AG10803 (cell line): ENCODE results near the gene CLSTN2.

Source experiments
- DNase-seq: peaks from one replicate; pipeline ENCODE4 v3.0.0; 2010; ENCODE audit warnings: low read depth
- H3K4me3 ChIP-seq: 2 replicates; pipeline ENCODE4 v1.5.1; 2011; ENCODE audit warnings: mild to moderate bottlenecking, low read length, control low read depth
- TF ChIP-seq, protein P1 (sequence below): conservative IDR thresholded peaks from 2 replicates; pipeline ENCODE4 v1.5.1; 2011; ENCODE audit warnings: mild to moderate bottlenecking, low read length, control low read depth, inconsistent platforms

CLSTN2 gene

DNA sequence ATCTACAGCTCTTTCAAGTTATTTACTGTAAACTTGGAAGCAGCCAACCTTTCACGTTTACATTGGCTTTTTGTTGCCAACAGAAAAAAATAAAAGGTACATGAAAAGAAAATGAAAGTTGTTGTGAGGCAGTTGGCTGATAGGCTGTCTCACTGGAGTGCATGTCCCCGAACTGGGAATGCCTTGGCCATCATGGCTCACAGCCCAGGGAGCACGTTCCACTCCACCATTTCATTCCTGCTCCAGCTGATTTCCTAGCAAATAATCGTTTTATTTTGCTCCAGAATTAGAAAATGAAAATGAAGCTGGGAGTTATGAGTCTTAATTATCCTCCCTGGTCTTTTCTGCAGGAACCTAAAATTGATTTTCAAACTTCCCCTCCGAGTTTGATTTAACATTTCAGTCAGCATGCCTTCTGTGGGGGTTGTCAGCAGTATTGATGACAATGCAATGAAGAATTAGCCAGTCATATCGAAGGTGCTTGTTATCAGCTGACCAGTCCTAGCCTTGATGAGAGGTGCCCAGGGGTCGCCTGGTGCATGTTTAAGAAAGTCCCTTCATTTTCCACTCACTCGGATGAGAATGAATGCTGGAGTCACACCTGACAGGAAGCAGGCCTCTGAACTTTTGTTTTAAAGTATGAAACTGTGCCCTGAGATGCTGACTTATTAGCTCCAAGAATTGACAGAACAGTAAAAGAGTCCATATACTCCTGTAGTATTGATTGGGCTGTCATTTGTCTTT is 449.2 kb downstream of the CLSTN2 start:
- no peak overlapping the region for H3K4me3 ChIP-seq
- DNase-seq, result no peak
- TF ChIP-seq, protein P1, sequence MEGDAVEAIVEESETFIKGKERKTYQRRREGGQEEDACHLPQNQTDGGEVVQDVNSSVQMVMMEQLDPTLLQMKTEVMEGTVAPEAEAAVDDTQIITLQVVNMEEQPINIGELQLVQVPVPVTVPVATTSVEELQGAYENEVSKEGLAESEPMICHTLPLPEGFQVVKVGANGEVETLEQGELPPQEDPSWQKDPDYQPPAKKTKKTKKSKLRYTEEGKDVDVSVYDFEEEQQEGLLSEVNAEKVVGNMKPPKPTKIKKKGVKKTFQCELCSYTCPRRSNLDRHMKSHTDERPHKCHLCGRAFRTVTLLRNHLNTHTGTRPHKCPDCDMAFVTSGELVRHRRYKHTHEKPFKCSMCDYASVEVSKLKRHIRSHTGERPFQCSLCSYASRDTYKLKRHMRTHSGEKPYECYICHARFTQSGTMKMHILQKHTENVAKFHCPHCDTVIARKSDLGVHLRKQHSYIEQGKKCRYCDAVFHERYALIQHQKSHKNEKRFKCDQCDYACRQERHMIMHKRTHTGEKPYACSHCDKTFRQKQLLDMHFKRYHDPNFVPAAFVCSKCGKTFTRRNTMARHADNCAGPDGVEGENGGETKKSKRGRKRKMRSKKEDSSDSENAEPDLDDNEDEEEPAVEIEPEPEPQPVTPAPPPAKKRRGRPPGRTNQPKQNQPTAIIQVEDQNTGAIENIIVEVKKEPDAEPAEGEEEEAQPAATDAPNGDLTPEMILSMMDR, result no peak

DNA sequence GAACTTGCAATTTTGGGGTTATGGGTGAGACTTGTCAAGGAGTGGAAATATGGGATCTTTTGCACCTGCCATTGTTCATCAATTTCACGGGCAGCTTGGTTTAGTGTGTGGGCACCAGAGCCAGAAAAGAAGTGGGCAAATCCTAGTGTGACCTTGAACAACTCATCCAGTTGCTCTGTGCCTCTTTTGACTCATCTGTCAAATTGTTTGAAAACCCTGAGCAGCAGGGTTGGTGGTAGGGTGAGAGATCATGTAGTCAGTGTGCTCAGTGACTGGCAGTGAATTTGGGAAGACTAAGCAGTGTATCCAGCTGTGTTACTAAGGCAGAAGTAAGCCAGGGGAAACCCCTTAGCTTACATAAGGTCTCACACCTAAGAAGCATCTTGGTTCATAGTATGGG is 449.9 kb downstream of the CLSTN2 start:
- TF ChIP-seq, protein P1, result no peak
- H3K4me3 ChIP-seq, result no peak overlapping the region
- DNase-seq, result no peak

DNA sequence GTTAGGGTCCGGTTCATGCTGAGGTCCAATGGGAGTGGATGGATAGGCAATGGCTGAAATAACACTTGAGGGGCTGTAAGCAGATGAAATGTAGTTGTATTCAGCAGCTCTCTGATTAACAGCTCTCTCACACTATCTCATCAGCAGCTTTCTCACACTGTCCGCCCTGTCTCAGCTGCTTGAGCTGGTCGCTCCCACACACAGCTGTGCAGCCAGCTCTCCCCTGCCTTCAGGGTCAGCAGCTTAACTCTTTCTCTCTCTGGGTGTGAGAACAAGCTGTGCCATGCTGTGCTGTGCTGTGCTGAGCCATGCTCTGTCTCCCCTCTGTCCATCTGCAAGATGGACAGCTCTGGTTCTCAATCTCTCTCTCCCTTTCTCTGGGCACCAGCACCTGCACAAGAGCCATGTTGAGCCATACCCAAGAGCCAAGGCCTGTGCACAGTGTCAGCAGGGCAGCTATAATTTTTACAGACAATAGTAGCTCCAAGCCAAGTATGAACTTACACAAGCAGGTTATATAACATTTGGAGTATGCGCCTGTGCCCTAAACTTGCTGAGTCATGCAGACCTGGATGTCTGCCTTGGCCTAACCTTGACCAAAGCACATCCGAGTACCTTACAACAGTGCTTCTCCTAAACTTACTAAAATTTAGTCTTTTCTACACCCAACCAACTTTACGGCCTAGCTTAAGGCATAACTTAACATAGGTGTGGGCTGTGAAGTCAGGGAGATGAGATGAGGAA is 451.5 kb downstream of the CLSTN2 start:
- DNase-seq, result no peak
- TF ChIP-seq, protein P1, result no peak
- H3K4me3 ChIP-seq, result no peak overlapping the region

DNA sequence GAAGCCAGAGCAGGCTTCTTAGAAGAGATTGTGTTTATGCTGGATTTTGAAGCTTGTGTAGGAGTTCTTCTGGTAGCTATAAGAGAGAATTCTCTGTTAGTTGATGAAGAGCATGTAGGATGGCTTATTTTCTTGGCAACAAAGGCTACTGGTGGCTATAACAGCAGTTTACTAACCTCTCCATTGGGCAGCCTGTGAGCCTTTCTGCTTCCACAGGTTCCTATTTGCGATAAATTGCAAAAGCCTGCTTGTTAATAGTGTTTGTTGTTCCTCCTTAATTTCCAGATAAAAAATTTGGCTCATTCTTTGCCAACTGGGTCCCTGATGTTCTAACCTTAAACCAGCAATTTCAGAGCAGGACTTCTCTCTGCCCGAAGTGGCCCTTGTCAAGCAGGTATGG is 452.3 kb downstream of the CLSTN2 start:
- no peak overlapping the region for H3K4me3 ChIP-seq
- TF ChIP-seq, protein P1, result no peak
- no peak for DNase-seq

DNA sequence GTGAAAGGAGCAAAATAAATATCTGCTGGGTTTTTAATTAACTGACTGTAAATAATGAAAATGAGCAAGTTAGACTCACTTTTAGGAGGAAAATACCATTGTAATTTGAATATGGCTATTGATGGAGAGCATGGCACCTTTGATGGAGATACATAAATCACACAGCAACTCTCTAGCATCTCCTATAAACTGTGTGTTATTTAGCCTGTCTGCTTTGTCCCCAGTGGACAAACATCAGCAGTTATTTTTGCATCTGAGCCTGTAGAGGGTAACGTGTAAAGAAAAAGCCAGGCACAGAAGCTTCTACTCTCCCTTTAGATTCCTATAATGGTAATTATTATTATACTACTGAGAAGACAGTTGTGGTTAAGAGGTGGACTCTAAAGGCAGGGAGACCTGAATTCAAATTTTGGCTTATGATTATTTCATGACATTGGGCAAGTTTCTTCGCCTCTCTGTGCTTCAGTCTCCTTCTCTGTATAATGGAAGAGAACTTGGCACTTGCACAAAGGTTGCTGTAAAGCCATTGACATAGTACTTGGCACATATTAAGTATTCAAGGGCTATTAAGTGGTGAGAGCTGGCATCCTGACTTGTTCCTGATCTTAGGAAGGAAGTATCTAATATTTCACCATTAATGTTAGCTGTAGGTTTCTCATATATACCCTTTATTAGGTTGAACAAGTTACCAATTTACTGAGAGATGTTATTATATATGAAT is 453.4 kb downstream of the CLSTN2 start:
- TF ChIP-seq, protein P1, result no peak
- no peak for DNase-seq
- H3K4me3 ChIP-seq, result no peak overlapping the region

DNA sequence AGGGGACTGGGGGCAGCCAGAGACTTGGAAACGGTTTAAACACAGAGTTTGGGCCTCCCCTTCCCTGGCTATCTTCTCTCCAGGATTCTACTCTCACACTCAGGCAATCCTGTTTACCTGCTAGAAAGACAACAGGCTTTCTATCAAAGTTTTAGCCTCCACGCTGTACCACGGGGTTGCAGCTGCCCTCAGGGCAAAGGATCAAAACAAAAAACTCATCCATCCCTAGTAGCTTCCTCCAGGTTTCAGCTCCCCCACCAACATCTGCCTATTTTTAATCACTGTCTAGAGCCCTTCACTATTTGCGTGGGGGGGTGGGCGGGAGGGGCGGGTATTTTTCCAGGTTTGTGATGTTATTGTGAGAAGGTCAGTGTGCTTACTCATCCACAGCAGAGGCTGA is 456.1 kb downstream of the CLSTN2 start:
- DNase-seq, result no peak
- TF ChIP-seq, protein P1, result no peak
- H3K4me3 ChIP-seq, result no peak overlapping the region
